Stomach (tissue), 4 donors: ENCODE measurements around the gene LRRC4C.

ENCODE experiments used
- EP300 ChIP-seq: sonication (generic); formaldehyde crosslinking; IDR thresholded peaks from one replicate; pipeline ENCODE4 v1.6.1; 2017; ENCODE audit warnings: antibody characterized with exemption
- POLR2A ChIP-seq, 4 donors: fragments of 450-650 bp; IDR thresholded peaks; one replicate each; pipeline ENCODE4 v1.6.1; 2016; ENCODE audit warnings: antibody characterized with exemption in 4 of 4, control low read depth in 2 of 4, mild to moderate bottlenecking in 1 of 4, moderate library complexity in 1 of 4
- POLR2AphosphoS5 ChIP-seq, 3 donors: sonication (generic); formaldehyde crosslinking; IDR thresholded peaks; one replicate each; pipeline ENCODE4 v1.6.1; 2016; ENCODE audit warnings: antibody characterized with exemption in 3 of 3
- TF ChIP-seq, protein P1 (sequence below), 7 experiments: fragments of 450-650 bp in 4 of 7; fragments of 200-600 bp in 3 of 7; sonication (generic) in 3 of 7; IDR thresholded peaks; one replicate each; pipeline ENCODE4 v1.5.1; 2016 to 2019; ENCODE audit warnings: antibody characterized with exemption in 7 of 7, control low read depth in 2 of 7, mild to moderate bottlenecking in 1 of 7

DNA sequence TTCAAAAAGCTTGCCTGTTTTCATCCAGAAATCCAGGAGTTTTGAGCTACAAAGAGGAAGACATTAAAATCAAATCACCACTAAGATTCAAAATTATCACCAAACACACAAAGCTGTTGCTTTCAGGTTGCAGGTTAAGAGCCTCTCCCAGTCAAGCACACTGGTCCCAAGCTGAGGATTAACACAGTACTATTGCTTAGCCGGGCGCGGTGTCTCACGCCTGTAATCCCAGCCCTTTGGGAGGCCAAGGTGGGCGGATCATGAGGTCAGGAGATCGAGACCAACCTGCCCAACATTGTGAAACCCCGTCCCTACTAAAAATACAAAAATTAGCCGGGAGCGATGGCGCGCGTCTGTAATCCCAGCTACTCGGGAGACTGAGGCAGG is 1165.1 kb downstream of the LRRC4C start:
- TF ChIP-seq, protein P1, sequence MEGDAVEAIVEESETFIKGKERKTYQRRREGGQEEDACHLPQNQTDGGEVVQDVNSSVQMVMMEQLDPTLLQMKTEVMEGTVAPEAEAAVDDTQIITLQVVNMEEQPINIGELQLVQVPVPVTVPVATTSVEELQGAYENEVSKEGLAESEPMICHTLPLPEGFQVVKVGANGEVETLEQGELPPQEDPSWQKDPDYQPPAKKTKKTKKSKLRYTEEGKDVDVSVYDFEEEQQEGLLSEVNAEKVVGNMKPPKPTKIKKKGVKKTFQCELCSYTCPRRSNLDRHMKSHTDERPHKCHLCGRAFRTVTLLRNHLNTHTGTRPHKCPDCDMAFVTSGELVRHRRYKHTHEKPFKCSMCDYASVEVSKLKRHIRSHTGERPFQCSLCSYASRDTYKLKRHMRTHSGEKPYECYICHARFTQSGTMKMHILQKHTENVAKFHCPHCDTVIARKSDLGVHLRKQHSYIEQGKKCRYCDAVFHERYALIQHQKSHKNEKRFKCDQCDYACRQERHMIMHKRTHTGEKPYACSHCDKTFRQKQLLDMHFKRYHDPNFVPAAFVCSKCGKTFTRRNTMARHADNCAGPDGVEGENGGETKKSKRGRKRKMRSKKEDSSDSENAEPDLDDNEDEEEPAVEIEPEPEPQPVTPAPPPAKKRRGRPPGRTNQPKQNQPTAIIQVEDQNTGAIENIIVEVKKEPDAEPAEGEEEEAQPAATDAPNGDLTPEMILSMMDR (IDR thresholded peaks at IDR 0.05) = peak in 1 of 7 experiments; percentile 9
- TF ChIP-seq EP300 = no peak
- TF ChIP-seq POLR2A (IDR thresholded peaks at IDR 0.05) = no peak
- no peak for TF ChIP-seq POLR2AphosphoS5 (IDR thresholded peaks at IDR 0.05)
